Measurements from ENCODE around the gene ZNF492.

Gene ZNF492

DNA sequence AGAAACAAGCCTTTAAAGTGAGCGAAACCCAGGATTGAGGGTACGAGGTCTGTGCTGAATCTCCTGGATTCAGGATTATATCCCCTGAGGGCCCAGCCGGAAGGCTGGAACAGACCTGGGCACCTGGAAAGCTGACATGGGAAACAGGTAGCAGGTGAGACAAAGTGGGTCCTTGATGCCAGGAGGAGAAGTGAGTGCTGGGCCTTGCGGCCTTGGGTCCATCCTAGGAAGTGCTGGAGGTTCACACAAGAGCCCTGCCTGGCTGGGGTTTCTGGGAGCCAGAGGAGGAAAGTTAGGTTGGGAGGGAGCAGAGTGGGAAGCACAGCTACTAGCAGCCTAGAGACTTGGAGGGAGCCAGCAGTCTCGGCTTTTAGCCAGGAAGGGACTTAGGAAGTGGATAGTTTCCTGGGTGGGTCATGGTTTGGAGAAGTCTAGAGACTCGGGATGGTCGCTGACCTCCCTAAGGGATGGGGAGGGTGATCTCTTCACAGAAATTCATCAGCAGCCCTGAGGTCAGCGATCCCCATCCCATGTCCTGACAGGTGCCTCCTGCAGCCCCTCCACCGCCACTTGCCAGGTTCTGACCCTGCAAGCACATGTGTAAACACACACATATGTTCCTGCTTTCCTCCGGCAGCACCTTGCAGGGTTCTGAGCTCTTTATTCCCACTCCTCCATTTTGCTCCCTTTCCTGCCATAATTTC lies 29.4 kb upstream of the ZNF492 start:
- DNase-seq (ENCODE audit: insufficient read length, low spot score) (no peak), FAIRE-seq (no peak)
- TF ChIP-seq TAF1 (IDR thresholded peaks at IDR 0.05; ENCODE audit: low read depth, low read length): no peak
- TF ChIP-seq SPI1 (IDR thresholded peaks at IDR 0.05; ENCODE audit: low read depth, low read length): no peak
- no peak for TF ChIP-seq POLR2A (IDR thresholded peaks at IDR 0.05; ENCODE audit: low read depth, low read length)

DNA sequence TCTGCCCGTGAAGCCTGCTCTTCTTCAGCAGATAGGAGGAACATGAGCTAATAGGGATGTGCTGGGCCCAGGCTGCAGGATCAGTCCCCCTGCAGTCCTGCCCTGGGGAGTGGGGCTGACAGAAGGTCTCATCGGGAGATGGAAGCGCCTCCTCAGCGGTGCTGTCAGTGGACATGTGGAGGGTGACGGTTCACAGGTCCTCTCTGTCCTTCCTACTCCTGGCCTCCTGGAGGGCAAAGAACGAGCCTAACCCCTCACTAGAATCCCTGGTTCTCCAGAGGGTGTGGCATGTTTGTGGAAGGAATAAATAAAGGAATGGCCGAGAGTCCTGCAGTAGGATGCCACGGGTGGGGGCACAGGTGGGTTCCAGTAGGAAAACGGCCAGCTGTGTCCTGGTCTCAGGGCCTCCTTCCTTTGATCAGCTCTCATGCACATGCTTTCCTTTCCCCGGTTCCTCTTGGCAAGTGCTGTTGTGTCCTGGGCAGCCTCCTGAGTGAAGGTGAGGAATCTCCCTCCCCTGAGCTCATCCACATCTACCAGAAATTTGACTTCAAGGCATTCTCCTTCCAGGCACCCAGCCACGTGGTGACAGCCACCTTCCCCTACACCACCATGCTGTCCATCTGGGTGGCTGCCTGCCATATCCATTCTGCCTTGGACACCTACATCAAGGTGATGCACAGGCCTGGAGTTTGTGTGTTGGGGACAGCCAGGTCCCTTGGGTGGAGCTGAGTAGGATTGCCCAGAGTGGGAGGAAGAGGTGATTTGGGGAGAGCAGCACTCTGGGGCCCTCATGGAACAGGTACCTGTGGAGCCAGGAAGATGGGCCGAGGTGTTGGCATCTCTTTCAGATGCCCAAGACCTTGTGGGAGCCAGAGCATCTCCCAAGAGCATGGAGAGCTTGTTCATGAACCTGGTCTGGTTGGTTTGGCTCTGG lies 28.6 kb upstream of the ZNF492 start:
- no peak for FAIRE-seq
- no peak for DNase-seq (ENCODE audit: insufficient read length, low spot score)
- no peak for TF ChIP-seq POLR2A (IDR thresholded peaks at IDR 0.05; ENCODE audit: low read depth, low read length)
- TF ChIP-seq TAF1 (IDR thresholded peaks at IDR 0.05; ENCODE audit: low read depth, low read length): no peak
- TF ChIP-seq PAX5 (IDR thresholded peaks at IDR 0.05; ENCODE audit: insufficient read depth, low read length, severe bottlenecking): no peak
- TF ChIP-seq POLR2AphosphoS5 (IDR thresholded peaks at IDR 0.05; ENCODE audit: low read depth, low read length): no peak

DNA sequence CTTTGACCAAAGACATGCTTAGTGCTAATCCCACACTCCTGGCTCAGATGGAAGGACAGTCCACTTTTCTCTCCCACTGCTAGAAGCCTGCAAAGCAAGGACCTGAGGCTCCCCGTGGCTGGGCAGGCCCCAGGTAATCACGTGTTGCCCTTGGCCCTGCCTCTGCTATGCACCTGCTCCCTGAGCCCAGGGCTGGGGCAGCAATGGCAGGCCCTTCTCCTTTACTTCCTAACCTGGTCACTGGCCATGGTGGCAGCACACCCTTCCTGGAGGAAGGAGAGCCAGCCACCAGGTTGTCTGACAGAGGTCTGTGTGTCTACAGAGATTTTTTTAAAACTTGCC lies 27.9 kb upstream of the ZNF492 start:
- no peak for DNase-seq (ENCODE audit: insufficient read length, low spot score)
- FAIRE-seq: no peak
- TF ChIP-seq POLR2AphosphoS5 (IDR thresholded peaks at IDR 0.05; ENCODE audit: low read depth, low read length) (no peak), POU2F2 (IDR thresholded peaks at IDR 0.05; ENCODE audit: low read depth, low read length) (no peak), SPI1 (IDR thresholded peaks at IDR 0.05; ENCODE audit: low read depth, low read length) (no peak), POLR2A (IDR thresholded peaks at IDR 0.05; ENCODE audit: low read depth, low read length) (no peak), PAX5 (IDR thresholded peaks at IDR 0.05; ENCODE audit: insufficient read depth, low read length, severe bottlenecking) (no peak), TAF1 (IDR thresholded peaks at IDR 0.05; ENCODE audit: low read depth, low read length) (no peak)

DNA sequence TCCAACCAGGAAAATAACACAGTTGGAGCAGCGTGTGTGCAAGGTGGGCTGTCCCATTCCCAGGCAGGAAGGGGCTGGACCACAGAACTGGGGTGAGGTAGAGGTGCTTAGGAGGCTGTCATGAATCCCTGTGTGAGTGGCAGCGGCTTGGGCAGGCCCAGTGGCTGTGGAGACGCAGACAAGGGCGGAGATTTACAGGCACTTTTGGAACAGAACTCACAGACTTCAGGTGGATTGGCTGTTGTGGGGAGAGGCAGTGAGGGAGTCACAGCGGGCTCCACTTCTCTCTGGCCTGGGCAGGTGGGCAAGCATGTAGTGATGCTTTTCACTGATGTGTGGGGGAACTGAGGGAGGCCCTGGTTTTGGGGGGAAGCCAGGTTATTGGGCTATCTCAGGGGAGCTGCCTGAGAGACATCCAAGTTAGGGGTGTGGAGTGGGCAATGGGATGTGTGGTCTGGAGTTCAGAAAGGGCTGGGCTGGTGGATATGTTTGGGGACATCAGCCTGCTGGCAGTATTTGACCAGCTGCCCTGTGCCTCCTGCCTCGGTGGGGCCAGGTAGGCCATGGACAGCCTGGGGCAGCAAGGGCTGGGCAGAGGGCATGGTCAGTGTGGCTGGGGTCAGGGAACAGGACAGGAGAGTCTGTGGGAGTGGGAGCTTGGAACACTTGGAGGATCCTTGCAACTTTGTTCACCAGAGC lies 27.0 kb upstream of the ZNF492 start:
- TF ChIP-seq POLR2AphosphoS5 (IDR thresholded peaks at IDR 0.05; ENCODE audit: low read depth, low read length) (no peak), PAX5 (IDR thresholded peaks at IDR 0.05; ENCODE audit: insufficient read depth, low read length, severe bottlenecking) (no peak), SPI1 (IDR thresholded peaks at IDR 0.05; ENCODE audit: low read depth, low read length) (no peak), POLR2A (IDR thresholded peaks at IDR 0.05; ENCODE audit: low read depth, low read length) (no peak), POU2F2 (IDR thresholded peaks at IDR 0.05; ENCODE audit: low read depth, low read length) (no peak), TAF1 (IDR thresholded peaks at IDR 0.05; ENCODE audit: low read depth, low read length) (no peak)
- FAIRE-seq (no peak), DNase-seq (ENCODE audit: insufficient read length, low spot score) (no peak)

DNA sequence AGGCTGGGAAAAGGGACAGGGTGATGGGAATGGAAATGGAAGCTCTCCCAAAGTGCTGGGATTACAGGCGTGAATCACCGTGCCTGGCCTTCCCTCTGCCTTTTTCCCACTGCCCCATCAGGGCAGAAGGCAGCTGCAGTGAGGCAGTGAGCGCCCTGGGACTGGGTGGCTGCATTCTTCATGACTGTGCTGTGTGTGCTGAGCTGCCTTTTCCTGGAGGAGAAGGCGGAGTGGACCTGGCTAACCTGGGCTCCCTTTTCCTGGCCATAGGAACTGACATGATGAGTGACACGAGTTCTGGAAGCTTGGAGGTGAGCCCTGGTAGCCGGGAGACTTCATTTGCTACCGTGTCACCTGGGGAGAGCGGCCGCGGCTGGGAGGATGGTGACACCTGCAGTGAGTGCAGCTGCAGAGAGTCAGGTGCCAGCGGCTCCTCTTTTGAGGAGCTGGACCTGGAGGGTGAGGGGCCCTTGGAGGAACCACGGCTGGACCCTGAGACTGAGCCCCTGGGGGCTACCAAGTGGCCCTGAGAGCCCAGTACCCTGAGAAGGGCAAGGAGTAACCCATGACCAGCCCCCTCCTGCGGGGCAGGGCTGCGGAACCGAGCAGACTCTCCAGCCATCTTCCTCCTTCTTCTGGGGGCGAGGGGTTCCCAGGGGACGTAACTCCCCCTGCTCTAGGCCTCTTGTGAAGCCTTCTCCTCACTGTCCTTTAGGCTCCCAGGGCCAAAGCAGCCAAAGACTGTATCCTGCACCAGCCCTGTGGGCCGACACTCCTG lies 26.3 kb upstream of the ZNF492 start:
- DNase-seq (ENCODE audit: insufficient read length, low spot score): no peak
- no peak for FAIRE-seq
- TF ChIP-seq PAX5 (IDR thresholded peaks at IDR 0.05; ENCODE audit: insufficient read depth, low read length, severe bottlenecking) (no peak), SPI1 (IDR thresholded peaks at IDR 0.05; ENCODE audit: low read depth, low read length) (no peak), POLR2A (IDR thresholded peaks at IDR 0.05; ENCODE audit: low read depth, low read length) (no peak), TAF1 (IDR thresholded peaks at IDR 0.05; ENCODE audit: low read depth, low read length) (no peak)

DNA sequence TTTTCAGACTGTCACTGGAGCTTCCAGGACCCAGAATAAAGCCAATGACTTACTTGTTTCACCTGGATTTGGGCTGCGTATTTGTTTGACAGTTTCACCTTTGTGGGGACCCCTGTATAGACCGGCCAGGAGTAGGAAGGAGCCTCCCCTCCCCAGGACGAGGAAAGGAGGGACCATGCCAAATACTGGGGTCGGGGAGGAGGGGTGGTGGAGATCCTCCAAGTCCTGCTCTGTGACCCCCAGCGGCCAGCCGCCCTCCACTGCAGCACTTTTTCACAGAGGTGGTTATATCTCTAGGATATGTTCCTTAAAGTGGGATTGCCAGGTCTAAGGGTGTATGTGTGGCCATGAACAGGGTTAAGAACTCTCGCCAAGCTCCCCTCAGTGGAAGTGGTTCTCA lies 25.7 kb upstream of the ZNF492 start:
- TF ChIP-seq POU2F2 (IDR thresholded peaks at IDR 0.05; ENCODE audit: low read depth, low read length): no peak
- TF ChIP-seq POLR2AphosphoS5 (IDR thresholded peaks at IDR 0.05; ENCODE audit: low read depth, low read length): no peak
- TF ChIP-seq TAF1 (IDR thresholded peaks at IDR 0.05; ENCODE audit: low read depth, low read length): no peak
- TF ChIP-seq PAX5 (IDR thresholded peaks at IDR 0.05; ENCODE audit: insufficient read depth, low read length, severe bottlenecking): no peak
- no peak for TF ChIP-seq SPI1 (IDR thresholded peaks at IDR 0.05; ENCODE audit: low read depth, low read length)
- no peak for TF ChIP-seq POLR2A (IDR thresholded peaks at IDR 0.05; ENCODE audit: low read depth, low read length)
- DNase-seq (ENCODE audit: insufficient read length, low spot score) (no peak), FAIRE-seq (no peak)

DNA sequence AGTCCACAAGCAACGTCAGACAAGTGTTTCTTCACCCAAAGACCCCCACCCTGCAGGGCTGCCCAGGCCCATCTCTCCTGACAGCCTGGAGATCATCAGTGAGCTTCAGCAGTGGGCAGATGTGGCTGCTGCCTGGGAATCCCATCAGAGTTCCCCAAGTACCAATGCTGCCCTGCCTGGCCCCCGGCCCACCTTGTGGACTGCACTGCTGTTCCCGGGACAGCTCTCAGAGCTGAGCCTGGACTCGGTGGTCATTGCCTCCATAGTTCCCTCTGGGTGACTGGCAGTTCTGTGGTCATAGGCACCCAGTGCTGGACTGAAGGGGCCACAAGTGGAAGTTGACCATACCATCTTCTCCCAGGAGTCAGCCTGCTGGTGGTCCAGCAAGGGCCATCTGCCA lies 24.5 kb upstream of the ZNF492 start:
- DNase-seq (ENCODE audit: insufficient read length, low spot score) (no peak), FAIRE-seq (no peak)
- TF ChIP-seq TAF1 (IDR thresholded peaks at IDR 0.05; ENCODE audit: low read depth, low read length) (no peak), POLR2AphosphoS5 (IDR thresholded peaks at IDR 0.05; ENCODE audit: low read depth, low read length) (no peak), POU2F2 (IDR thresholded peaks at IDR 0.05; ENCODE audit: low read depth, low read length) (no peak), PAX5 (IDR thresholded peaks at IDR 0.05; ENCODE audit: insufficient read depth, low read length, severe bottlenecking) (no peak), SPI1 (IDR thresholded peaks at IDR 0.05; ENCODE audit: low read depth, low read length) (no peak), POLR2A (IDR thresholded peaks at IDR 0.05; ENCODE audit: low read depth, low read length) (no peak)

DNA sequence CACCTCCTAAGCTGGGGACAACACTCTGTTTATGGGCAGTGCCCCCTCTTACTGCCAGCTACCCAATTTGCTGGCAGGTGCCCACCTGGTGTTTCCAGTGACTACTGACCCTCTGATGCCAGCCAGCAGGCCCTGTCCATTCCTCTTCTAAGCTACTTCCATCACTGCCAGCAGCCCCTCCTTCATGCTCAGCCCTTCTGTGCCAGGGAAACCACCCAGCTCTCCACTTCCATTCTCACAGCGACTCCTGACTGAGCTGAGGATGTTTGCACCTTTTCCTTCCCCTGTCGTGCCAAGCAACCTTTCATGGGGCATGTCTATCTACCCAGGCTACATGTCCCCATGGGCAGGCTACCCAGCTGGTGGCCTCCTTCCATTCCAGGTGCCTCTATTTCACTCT lies 24.0 kb upstream of the ZNF492 start:
- no peak for TF ChIP-seq POLR2A (IDR thresholded peaks at IDR 0.05; ENCODE audit: low read depth, low read length)
- no peak for TF ChIP-seq SPI1 (IDR thresholded peaks at IDR 0.05; ENCODE audit: low read depth, low read length)
- TF ChIP-seq POLR2AphosphoS5 (IDR thresholded peaks at IDR 0.05; ENCODE audit: low read depth, low read length): no peak
- TF ChIP-seq PAX5 (IDR thresholded peaks at IDR 0.05; ENCODE audit: insufficient read depth, low read length, severe bottlenecking): no peak
- no peak for TF ChIP-seq POU2F2 (IDR thresholded peaks at IDR 0.05; ENCODE audit: low read depth, low read length)
- no peak for TF ChIP-seq TAF1 (IDR thresholded peaks at IDR 0.05; ENCODE audit: low read depth, low read length)
- no peak for DNase-seq (ENCODE audit: insufficient read length, low spot score)
- FAIRE-seq: no peak

DNA sequence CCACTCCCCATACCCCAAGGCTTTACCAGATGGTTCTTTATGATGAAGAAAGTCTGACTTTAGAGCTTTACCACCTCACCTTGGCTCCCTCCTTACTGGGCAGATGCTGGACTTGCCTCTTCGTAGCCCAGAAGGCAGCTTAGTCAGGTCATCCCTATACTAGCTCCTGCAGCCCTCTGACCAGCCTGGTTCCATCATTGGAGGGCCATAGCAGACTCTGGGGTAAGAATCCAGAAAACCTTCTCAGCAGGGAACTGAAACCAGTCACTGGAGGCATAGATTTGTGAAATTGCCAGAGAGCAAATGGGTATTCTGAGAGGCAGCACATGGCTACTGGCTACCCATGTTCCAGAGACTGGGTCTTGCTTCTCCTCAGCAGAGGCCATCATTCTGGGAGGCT lies 21.8 kb upstream of the ZNF492 start:
- DNase-seq (ENCODE audit: insufficient read length, low spot score) (no peak), FAIRE-seq (no peak)
- TF ChIP-seq SPI1 (IDR thresholded peaks at IDR 0.05; ENCODE audit: low read depth, low read length) (no peak), POU2F2 (IDR thresholded peaks at IDR 0.05; ENCODE audit: low read depth, low read length) (no peak), TAF1 (IDR thresholded peaks at IDR 0.05; ENCODE audit: low read depth, low read length) (no peak), PAX5 (IDR thresholded peaks at IDR 0.05; ENCODE audit: insufficient read depth, low read length, severe bottlenecking) (no peak), POLR2AphosphoS5 (IDR thresholded peaks at IDR 0.05; ENCODE audit: low read depth, low read length) (no peak)

Data from GM12891 (cell line).